Cardiac fibroblast (primary cell): Measurements from ENCODE around the gene ERVH48-1.
"Not testable (repeated sequence)": the region's sequence is repeated elsewhere in the genome, so short reads cannot be mapped to it uniquely, and the experiment has no call there.

Experiments used
- DNase-seq, 2 donors: peaks; one replicate each; pipeline versions ENCODE4 v3.0.0 to v3.0.0-alpha.2; 2010; ENCODE audit warnings: low read depth in 2 of 2
- H3K4me3 ChIP-seq, 2 donors: replicated peaks in 1 of 2; 1 replicate in 1 of 2; 2 replicates in 1 of 2; pipeline ENCODE4 v1.5.1; 2011; ENCODE audit warnings: low read depth in 2 of 2, low read length in 2 of 2, mild to moderate bottlenecking in 2 of 2, moderate library complexity in 1 of 2
- CTCF ChIP-seq: IDR thresholded peaks from one replicate; pipeline ENCODE4 v1.5.1; 2011; ENCODE audit warnings: low read depth, mild to moderate bottlenecking, low read length, inconsistent platforms

The ERVH48-1 gene

GRCh38 chr21:42942244-42942643 is 16.8 kb upstream of the ERVH48-1 start:
- no peak for TF ChIP-seq CTCF
- H3K4me3 ChIP-seq = no peak overlapping the region
- no peak for DNase-seq

- no peak for DNase-seq
- no peak overlapping the region for H3K4me3 ChIP-seq
- no peak for TF ChIP-seq CTCF
Observed at GRCh38 chr21:42941696-42942085, 16.3 kb upstream of the ERVH48-1 start.

- DNase-seq = peak; percentile 97 to 99
- TF ChIP-seq CTCF = no peak
- H3K4me3 ChIP-seq = peak overlapping the region in 1 of 2 donors; percentile 11
Observed at GRCh38 chr21:42939582-42940413, 14.4 kb upstream of the ERVH48-1 start.

- not testable (repeated sequence) for DNase-seq
Observed at GRCh38 chr21:42938606-42938995, 13.2 kb upstream of the ERVH48-1 start.

GRCh38 chr21:42937960-42938605 is 12.7 kb upstream of the ERVH48-1 start:
- no peak for DNase-seq
- H3K4me3 ChIP-seq = no peak overlapping the region
- no peak for TF ChIP-seq CTCF

More at GRCh38 chr21:42938606-42938995, 13.2 kb upstream of the ERVH48-1 start:
- H3K4me3 ChIP-seq = not testable (repeated sequence)

GRCh38 chr21:42937034-42937940 is 11.9 kb upstream of the ERVH48-1 start:
- H3K4me3 ChIP-seq = not testable (repeated sequence)

GRCh38 chr21:42936360-42936759 is 10.9 kb upstream of the ERVH48-1 start:
- not testable (repeated sequence) for H3K4me3 ChIP-seq, DNase-seq

More at GRCh38 chr21:42937034-42937940, 11.9 kb upstream of the ERVH48-1 start:
- DNase-seq = not testable (repeated sequence)

- not testable (repeated sequence) for H3K4me3 ChIP-seq, DNase-seq
Observed at GRCh38 chr21:42933973-42934372, 8.5 kb upstream of the ERVH48-1 start.

- DNase-seq = peak in 1 of 2 donors; percentile 20
- H3K4me3 ChIP-seq = not testable (repeated sequence)
Observed at GRCh38 chr21:42933137-42933970, 7.9 kb upstream of the ERVH48-1 start.

GRCh38 chr21:42932378-42933136 is 7.1 kb upstream of the ERVH48-1 start:
- not testable (repeated sequence) for H3K4me3 ChIP-seq, DNase-seq
